ENCODE data around the gene INO80B. TPM values are rescaled to one million over a fixed set of nuclear protein-coding genes. Genes with fewer than 3 reads are reported as not detected.

The INO80B gene
- total and polyA plus RNA-seq, 2 of the 8 experiments (the other 6 are each of a cell fraction or from before 2014, with no cell fraction given), result 3.9 to 18.5 TPM

- TF ChIP-seq, protein P1, sequence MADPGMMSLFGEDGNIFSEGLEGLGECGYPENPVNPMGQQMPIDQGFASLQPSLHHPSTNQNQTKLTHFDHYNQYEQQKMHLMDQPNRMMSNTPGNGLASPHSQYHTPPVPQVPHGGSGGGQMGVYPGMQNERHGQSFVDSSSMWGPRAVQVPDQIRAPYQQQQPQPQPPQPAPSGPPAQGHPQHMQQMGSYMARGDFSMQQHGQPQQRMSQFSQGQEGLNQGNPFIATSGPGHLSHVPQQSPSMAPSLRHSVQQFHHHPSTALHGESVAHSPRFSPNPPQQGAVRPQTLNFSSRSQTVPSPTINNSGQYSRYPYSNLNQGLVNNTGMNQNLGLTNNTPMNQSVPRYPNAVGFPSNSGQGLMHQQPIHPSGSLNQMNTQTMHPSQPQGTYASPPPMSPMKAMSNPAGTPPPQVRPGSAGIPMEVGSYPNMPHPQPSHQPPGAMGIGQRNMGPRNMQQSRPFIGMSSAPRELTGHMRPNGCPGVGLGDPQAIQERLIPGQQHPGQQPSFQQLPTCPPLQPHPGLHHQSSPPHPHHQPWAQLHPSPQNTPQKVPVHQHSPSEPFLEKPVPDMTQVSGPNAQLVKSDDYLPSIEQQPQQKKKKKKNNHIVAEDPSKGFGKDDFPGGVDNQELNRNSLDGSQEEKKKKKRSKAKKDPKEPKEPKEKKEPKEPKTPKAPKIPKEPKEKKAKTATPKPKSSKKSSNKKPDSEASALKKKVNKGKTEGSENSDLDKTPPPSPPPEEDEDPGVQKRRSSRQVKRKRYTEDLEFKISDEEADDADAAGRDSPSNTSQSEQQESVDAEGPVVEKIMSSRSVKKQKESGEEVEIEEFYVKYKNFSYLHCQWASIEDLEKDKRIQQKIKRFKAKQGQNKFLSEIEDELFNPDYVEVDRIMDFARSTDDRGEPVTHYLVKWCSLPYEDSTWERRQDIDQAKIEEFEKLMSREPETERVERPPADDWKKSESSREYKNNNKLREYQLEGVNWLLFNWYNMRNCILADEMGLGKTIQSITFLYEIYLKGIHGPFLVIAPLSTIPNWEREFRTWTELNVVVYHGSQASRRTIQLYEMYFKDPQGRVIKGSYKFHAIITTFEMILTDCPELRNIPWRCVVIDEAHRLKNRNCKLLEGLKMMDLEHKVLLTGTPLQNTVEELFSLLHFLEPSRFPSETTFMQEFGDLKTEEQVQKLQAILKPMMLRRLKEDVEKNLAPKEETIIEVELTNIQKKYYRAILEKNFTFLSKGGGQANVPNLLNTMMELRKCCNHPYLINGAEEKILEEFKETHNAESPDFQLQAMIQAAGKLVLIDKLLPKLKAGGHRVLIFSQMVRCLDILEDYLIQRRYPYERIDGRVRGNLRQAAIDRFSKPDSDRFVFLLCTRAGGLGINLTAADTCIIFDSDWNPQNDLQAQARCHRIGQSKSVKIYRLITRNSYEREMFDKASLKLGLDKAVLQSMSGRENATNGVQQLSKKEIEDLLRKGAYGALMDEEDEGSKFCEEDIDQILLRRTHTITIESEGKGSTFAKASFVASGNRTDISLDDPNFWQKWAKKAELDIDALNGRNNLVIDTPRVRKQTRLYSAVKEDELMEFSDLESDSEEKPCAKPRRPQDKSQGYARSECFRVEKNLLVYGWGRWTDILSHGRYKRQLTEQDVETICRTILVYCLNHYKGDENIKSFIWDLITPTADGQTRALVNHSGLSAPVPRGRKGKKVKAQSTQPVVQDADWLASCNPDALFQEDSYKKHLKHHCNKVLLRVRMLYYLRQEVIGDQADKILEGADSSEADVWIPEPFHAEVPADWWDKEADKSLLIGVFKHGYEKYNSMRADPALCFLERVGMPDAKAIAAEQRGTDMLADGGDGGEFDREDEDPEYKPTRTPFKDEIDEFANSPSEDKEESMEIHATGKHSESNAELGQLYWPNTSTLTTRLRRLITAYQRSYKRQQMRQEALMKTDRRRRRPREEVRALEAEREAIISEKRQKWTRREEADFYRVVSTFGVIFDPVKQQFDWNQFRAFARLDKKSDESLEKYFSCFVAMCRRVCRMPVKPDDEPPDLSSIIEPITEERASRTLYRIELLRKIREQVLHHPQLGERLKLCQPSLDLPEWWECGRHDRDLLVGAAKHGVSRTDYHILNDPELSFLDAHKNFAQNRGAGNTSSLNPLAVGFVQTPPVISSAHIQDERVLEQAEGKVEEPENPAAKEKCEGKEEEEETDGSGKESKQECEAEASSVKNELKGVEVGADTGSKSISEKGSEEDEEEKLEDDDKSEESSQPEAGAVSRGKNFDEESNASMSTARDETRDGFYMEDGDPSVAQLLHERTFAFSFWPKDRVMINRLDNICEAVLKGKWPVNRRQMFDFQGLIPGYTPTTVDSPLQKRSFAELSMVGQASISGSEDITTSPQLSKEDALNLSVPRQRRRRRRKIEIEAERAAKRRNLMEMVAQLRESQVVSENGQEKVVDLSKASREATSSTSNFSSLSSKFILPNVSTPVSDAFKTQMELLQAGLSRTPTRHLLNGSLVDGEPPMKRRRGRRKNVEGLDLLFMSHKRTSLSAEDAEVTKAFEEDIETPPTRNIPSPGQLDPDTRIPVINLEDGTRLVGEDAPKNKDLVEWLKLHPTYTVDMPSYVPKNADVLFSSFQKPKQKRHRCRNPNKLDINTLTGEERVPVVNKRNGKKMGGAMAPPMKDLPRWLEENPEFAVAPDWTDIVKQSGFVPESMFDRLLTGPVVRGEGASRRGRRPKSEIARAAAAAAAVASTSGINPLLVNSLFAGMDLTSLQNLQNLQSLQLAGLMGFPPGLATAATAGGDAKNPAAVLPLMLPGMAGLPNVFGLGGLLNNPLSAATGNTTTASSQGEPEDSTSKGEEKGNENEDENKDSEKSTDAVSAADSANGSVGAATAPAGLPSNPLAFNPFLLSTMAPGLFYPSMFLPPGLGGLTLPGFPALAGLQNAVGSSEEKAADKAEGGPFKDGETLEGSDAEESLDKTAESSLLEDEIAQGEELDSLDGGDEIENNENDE (IDR thresholded peaks at IDR 0.05; ENCODE audit: insufficient replicate concordance, low read length), result no peak
- TF ChIP-seq KDM1A (IDR thresholded peaks at IDR 0.05; ENCODE audit: borderline replicate concordance, low read length) (no peak), FOSL1 (IDR thresholded peaks at IDR 0.05; ENCODE audit: insufficient read depth, low read depth, low read length) (no peak), SUZ12 (IDR thresholded peaks at IDR 0.05; ENCODE audit: low read length) (no peak)
Measured at GRCh38 chr2:74420006-74420405, 34.9 kb upstream of the INO80B start (continued).
